Spinal cord (tissue), 10 donors: ENCODE measurements around the gene DCAF8. TPM values are rescaled to one million over a fixed set of nuclear protein-coding genes. Genes with fewer than 3 reads are reported as not detected.

Experiments
- DNase-seq, 6 donors: peaks; one replicate each; pipeline versions ENCODE4 v3.0.0 to v3.0.0-alpha.2; 2013 to 2015; ENCODE audit warnings: low spot score in 6 of 6, low read depth in 4 of 6
- H3K27ac ChIP-seq: one replicate; pipeline ENCODE4 v1.5.1; 2013; ENCODE audit warnings: low read depth, low read length, control low read depth
- H3K27me3 ChIP-seq: one replicate; pipeline ENCODE4 v1.6.1; 2013; ENCODE audit warnings: low read length; ENCODE audit not compliant: control insufficient read depth, insufficient read depth
- H3K36me3 ChIP-seq: one replicate; pipeline ENCODE4 v1.6.1; 2013; ENCODE audit warnings: low read length; ENCODE audit not compliant: control insufficient read depth, insufficient read depth
- H3K4me1 ChIP-seq: one replicate; pipeline ENCODE4 v1.6.1; 2013; ENCODE audit warnings: low read length; ENCODE audit not compliant: control insufficient read depth, insufficient read depth
- H3K4me3 ChIP-seq: one replicate; pipeline ENCODE4 v1.5.1; 2013; ENCODE audit warnings: low read depth, low read length, control low read depth
- H3K9me3 ChIP-seq: one replicate; pipeline ENCODE4 v1.6.1; 2013; ENCODE audit warnings: low read length; ENCODE audit not compliant: control insufficient read depth, insufficient read depth
- WGBS: methylation state at CpG from one replicate; pipeline ENCODE4 v1.1.5; 2013; ENCODE audit warnings: missing lambda C conversion rate; ENCODE audit not compliant: insufficient coverage; 5-methylcytosine and 5-hydroxymethylcytosine counted together
- polyA plus RNA-seq, 2 donors: library from polyadenylated mRNA; unstranded; fragments of 120-200 nt; gene quantifications; one replicate each; pipeline ENCODE4 v1.2.1, GENCODE V29; 2013; ENCODE audit not compliant: insufficient read length in 2 of 2
- total RNA-seq, 2 donors: library from RNA; depleted of rRNA in 1 of 2; stranded (reverse); fragments of 120-200 nt in 1 of 2; fragments of >200 nt in 1 of 2; gene quantifications; one replicate each; pipeline versions ENCODE4 v1.2.3 to v1.2.4, GENCODE V29; 2013 to 2014
- donor health status: healthy.

Gene DCAF8
- total and polyA plus RNA-seq, 4 donors: 87.6 to 179 (median 146) TPM

GRCh38 chr1:160232911-160233310 is 29.4 kb downstream of the DCAF8 start:
- H3K9me3 ChIP-seq: no peaks in the 10 kb centered on the region
- no peak overlapping the region for H3K4me3 ChIP-seq
- DNase-seq: no peak
- no peak overlapping the region for H3K27ac ChIP-seq
- H3K4me1 ChIP-seq: no peaks in the 10 kb centered on the region
- no peaks in the 10 kb centered on the region for H3K27me3 ChIP-seq
- H3K36me3 ChIP-seq: peaks cover 42% of the 10 kb centered on the region

DNA sequence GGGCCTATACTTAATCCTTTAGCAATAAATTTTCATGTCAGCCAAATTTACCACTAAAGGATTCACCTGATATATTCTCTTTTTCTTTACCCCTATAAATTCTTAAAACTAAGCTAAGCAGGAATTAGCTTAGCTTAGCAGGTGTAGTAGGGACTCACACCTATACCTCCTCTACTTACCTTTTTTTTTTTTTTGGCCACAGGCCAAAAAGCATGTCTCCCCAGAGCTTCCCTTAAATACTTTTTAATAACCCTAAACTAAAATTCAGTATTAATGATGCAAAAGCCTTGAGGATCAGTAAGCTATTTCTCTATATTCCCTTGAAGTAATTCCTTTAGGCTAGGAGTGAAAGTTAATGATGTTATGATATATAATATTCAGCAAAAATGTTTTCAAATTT is 33.9 kb downstream of the DCAF8 start:
- Histone ChIP-seq H3K27me3 (no peaks in the 10 kb centered on the region), H3K4me1 (no peaks in the 10 kb centered on the region), H3K27ac (no peak overlapping the region), H3K4me3 (no peak overlapping the region), H3K36me3 (peaks cover 57% of the 10 kb centered on the region), H3K9me3 (no peaks in the 10 kb centered on the region)
- DNase-seq: no peak

DNA sequence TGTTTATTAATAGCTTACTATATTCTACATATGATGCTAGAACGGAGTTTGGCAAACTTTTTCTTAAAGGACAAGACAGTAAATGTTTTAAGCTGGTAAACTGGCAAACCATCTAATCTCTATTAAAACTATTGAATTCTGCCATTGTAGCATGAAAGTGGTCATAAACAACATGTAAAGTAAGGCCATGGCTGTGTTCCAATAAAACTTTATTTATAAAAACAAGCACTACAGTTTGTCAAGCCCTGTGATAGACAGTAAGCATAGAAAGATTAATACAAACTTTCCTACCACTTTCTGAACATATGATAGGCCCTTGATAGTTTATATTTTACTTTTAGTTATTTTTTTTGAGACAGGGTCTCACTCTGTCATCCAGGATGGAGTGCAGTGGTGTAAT is 34.8 kb downstream of the DCAF8 start:
- Histone ChIP-seq H3K9me3 (no peaks in the 10 kb centered on the region), H3K4me1 (no peaks in the 10 kb centered on the region), H3K4me3 (no peak overlapping the region), H3K27ac (no peak overlapping the region), H3K27me3 (no peaks in the 10 kb centered on the region), H3K36me3 (peaks cover 58% of the 10 kb centered on the region)
- DNase-seq: no peak
- WGBS: no CpG with 5 or more reads among the region's 1 CpG

- Histone ChIP-seq H3K27ac (no peak overlapping the region), H3K27me3 (no peaks in the 10 kb centered on the region), H3K4me1 (no peaks in the 10 kb centered on the region), H3K9me3 (no peaks in the 10 kb centered on the region), H3K36me3 (peaks cover 58% of the 10 kb centered on the region), H3K4me3 (no peak overlapping the region)
- DNase-seq: no peak
- 93% methylated on average over 3 of the region's 4 CpGs for WGBS
These were observed 35.3 kb downstream of the DCAF8 start for GRCh38 chr1:160227034-160227433.

GRCh38 chr1:160226623-160227022 is 35.7 kb downstream of the DCAF8 start:
- Histone ChIP-seq H3K4me1 (no peaks in the 10 kb centered on the region), H3K9me3 (no peaks in the 10 kb centered on the region), H3K27ac (no peak overlapping the region), H3K36me3 (peaks cover 56% of the 10 kb centered on the region), H3K27me3 (no peaks in the 10 kb centered on the region), H3K4me3 (no peak overlapping the region)
- DNase-seq: no peak
- WGBS: no CpG with 5 or more reads among the region's 2 CpGs

- Histone ChIP-seq H3K36me3 (peaks cover 50% of the 10 kb centered on the region), H3K4me3 (no peak overlapping the region), H3K9me3 (no peaks in the 10 kb centered on the region), H3K4me1 (no peaks in the 10 kb centered on the region), H3K27ac (no peak overlapping the region), H3K27me3 (no peaks in the 10 kb centered on the region)
- no peak for DNase-seq
- WGBS: no CpG with 5 or more reads among the region's 2 CpGs
These were observed 37.0 kb downstream of the DCAF8 start for GRCh38 chr1:160225345-160225744.

DNA sequence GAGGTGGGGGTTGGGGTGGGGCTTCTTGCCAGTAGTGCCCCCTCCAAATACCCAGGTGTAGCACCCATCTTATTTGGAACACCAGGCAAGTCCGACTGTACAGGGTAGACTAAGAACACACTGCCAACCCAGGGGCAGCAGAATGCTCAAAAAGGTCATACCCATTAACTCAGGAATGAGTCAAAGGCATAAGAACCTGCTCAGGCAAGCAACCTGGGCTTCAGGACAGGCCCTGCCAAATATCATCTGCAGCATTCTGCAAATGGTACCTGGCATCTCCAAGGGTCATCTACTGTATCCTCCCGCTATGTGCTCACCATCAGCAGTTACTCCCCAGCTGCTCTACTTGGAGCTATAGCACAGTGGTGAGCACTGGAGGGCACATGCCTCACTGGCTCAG is 37.7 kb downstream of the DCAF8 start:
- H3K4me1 ChIP-seq: peaks cover 3% of the 10 kb centered on the region
- H3K36me3 ChIP-seq: peaks cover 49% of the 10 kb centered on the region
- no peaks in the 10 kb centered on the region for H3K27me3 ChIP-seq
- no peak for DNase-seq
- H3K27ac ChIP-seq: no peak overlapping the region
- WGBS: 93% methylated on average over 2 of the region's 2 CpGs
- no peaks in the 10 kb centered on the region for H3K9me3 ChIP-seq
- H3K4me3 ChIP-seq: no peak overlapping the region

GRCh38 chr1:160222546-160222945 is 39.8 kb downstream of the DCAF8 start:
- Histone ChIP-seq H3K4me3 (no peak overlapping the region), H3K9me3 (no peaks in the 10 kb centered on the region), H3K27ac (no peak overlapping the region), H3K4me1 (peaks cover 17% of the 10 kb centered on the region), H3K36me3 (peaks cover 45% of the 10 kb centered on the region), H3K27me3 (no peaks in the 10 kb centered on the region)
- WGBS: 80% methylated on average over 1 of the region's 3 CpGs
- DNase-seq: no peak

- peaks cover 23% of the 10 kb centered on the region for H3K4me1 ChIP-seq
- H3K27ac ChIP-seq: no peak overlapping the region
- no peaks in the 10 kb centered on the region for H3K27me3 ChIP-seq
- H3K4me3 ChIP-seq: no peak overlapping the region
- peaks cover 43% of the 10 kb centered on the region for H3K36me3 ChIP-seq
- DNase-seq: no peak
- no peaks in the 10 kb centered on the region for H3K9me3 ChIP-seq
These were observed 41.3 kb downstream of the DCAF8 start for GRCh38 chr1:160221089-160221488.

- Histone ChIP-seq H3K27me3 (no peaks in the 10 kb centered on the region), H3K9me3 (no peaks in the 10 kb centered on the region), H3K4me3 (no peak overlapping the region), H3K27ac (no peak overlapping the region), H3K4me1 (peaks cover 23% of the 10 kb centered on the region), H3K36me3 (peaks cover 43% of the 10 kb centered on the region)
- DNase-seq: no peak
- WGBS: 75% methylated on average over 2 of the region's 2 CpGs
These were observed 42.0 kb downstream of the DCAF8 start for GRCh38 chr1:160220301-160220700.
